Endothelial cell of umbilical vein (primary cell): Measurements from ENCODE around the gene SATB1.

ENCODE experiments used
- CTCF ChIP-seq, 2 donors: IDR thresholded peaks; 1 replicate in 1 of 2; 2 replicates in 1 of 2; pipeline ENCODE4 v1.5.1; 2011; ENCODE audit warnings: low read length in 2 of 2, mild to moderate bottlenecking in 2 of 2, moderate library complexity in 2 of 2, control low read depth in 1 of 2, inconsistent platforms in 1 of 2, low read depth in 1 of 2; ENCODE audit not compliant: insufficient read depth in 1 of 2; ENCODE audit errors: extremely low read depth in 1 of 2
- EZH2 ChIP-seq: IDR thresholded peaks from 2 replicates; pipeline ENCODE4 v1.6.1; 2012; ENCODE audit warnings: borderline replicate concordance, low read depth, mild to moderate bottlenecking, moderate library complexity, low read length, inconsistent platforms; ENCODE audit not compliant: severe bottlenecking

- no peak for TF ChIP-seq CTCF (IDR thresholded peaks at IDR 0.05; ENCODE audit: extremely low read depth in 1 of 2, insufficient read depth in 1 of 2, low read depth in 1 of 2, low read length in 2 of 2)
- no peak for TF ChIP-seq EZH2
Measured at GRCh38 chr3:18442756-18443664, 17.9 kb upstream of the SATB1 start.
